Liver (tissue), 3 donors: ENCODE results near the gene ZSWIM6.

Experiments used
- CTCF ChIP-seq: fragments of 150-350 bp; IDR thresholded peaks from 2 replicates; pipeline ENCODE4 v1.5.1; 2017; ENCODE audit warnings: improper control_type of control experiment, low read depth, low read length; ENCODE audit not compliant: missing input control
- EGR1 ChIP-seq, 2 donors: IDR thresholded peaks; 2 replicates each; pipeline ENCODE4 v1.6.1; 2016 to 2018; ENCODE audit warnings: antibody characterized with exemption in 2 of 2, low read depth in 2 of 2
- GABPA ChIP-seq, 2 donors: IDR thresholded peaks in 1 of 2; conservative IDR thresholded peaks in 1 of 2; 2 replicates each; pipeline ENCODE4 v1.6.1; 2016; ENCODE audit warnings: antibody characterized with exemption in 2 of 2, mild to moderate bottlenecking in 1 of 2, moderate library complexity in 1 of 2
- HNF4A ChIP-seq, 2 donors: conservative IDR thresholded peaks; 2 replicates each; pipeline ENCODE4 v1.6.1; 2016; ENCODE audit warnings: antibody characterized with exemption in 2 of 2, mild to moderate bottlenecking in 2 of 2
- JUND ChIP-seq, 2 donors: IDR thresholded peaks; 2 replicates each; pipeline ENCODE4 v1.6.1; 2016; ENCODE audit warnings: antibody characterized with exemption in 2 of 2
- MAX ChIP-seq: IDR thresholded peaks from 2 replicates; pipeline ENCODE4 v1.6.1; 2016; ENCODE audit warnings: antibody characterized with exemption
- SP1 ChIP-seq: IDR thresholded peaks from 2 replicates; pipeline ENCODE4 v1.6.1; 2018; ENCODE audit warnings: antibody characterized with exemption, mild to moderate bottlenecking
- YY1 ChIP-seq: IDR thresholded peaks from 2 replicates; pipeline ENCODE4 v1.6.1; 2016; ENCODE audit warnings: antibody characterized with exemption, mild to moderate bottlenecking
- ZBTB33 ChIP-seq: IDR thresholded peaks from 2 replicates; pipeline ENCODE4 v1.6.1; 2016; ENCODE audit warnings: antibody characterized with exemption
- donor health status: healthy.
- donor health status: healthy.

GRCh38 chr5:61441742-61442141 lies 109.7 kb downstream of the ZSWIM6 start:
- TF ChIP-seq SP1 = no peak
- TF ChIP-seq ZBTB33 = no peak
- no peak for TF ChIP-seq CTCF
- TF ChIP-seq MAX = no peak
- TF ChIP-seq YY1 = no peak
- TF ChIP-seq EGR1 (IDR thresholded peaks at IDR 0.05; ENCODE audit: low read depth in 2 of 2) = no peak
- TF ChIP-seq GABPA (IDR thresholded peaks at IDR 0.05 in 1 of 2, conservative IDR thresholded peaks at IDR 0.05 in 1 of 2) = no peak
- no peak for TF ChIP-seq HNF4A (conservative IDR thresholded peaks at IDR 0.05)
- TF ChIP-seq JUND (IDR thresholded peaks at IDR 0.05) = no peak
